ENCODE data around the gene TMEM98.

DNA sequence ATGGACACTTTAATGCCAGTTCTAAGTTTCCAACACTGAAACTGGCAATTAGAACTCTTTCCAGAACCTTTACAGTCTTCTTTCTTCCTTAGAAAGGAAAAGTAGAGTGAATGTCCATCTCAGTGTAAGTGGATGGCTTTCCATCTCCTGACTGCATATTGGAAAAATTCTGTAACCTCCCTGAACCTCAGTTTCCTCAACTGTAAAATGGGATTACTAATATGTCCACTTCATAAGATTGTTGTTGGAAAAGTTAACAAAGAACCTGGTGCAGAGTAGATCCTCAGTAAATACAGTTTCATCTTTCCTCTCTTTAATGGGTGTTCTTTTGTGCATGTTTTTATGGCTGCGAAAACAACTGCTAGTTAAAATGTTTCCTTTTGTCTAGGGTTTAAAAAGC lies 2.6 kb downstream of the TMEM98 start:
- TF ChIP-seq, protein P1, sequence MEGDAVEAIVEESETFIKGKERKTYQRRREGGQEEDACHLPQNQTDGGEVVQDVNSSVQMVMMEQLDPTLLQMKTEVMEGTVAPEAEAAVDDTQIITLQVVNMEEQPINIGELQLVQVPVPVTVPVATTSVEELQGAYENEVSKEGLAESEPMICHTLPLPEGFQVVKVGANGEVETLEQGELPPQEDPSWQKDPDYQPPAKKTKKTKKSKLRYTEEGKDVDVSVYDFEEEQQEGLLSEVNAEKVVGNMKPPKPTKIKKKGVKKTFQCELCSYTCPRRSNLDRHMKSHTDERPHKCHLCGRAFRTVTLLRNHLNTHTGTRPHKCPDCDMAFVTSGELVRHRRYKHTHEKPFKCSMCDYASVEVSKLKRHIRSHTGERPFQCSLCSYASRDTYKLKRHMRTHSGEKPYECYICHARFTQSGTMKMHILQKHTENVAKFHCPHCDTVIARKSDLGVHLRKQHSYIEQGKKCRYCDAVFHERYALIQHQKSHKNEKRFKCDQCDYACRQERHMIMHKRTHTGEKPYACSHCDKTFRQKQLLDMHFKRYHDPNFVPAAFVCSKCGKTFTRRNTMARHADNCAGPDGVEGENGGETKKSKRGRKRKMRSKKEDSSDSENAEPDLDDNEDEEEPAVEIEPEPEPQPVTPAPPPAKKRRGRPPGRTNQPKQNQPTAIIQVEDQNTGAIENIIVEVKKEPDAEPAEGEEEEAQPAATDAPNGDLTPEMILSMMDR (IDR thresholded peaks at IDR 0.05), result no peak
- no peak for TF ChIP-seq POLR2AphosphoS5 (IDR thresholded peaks at IDR 0.05)
- no peak for TF ChIP-seq POLR2A (IDR thresholded peaks at IDR 0.05)
